Measurements from ENCODE around the gene UBE2Z. TPM values are rescaled to one million over a fixed set of nuclear protein-coding genes. Genes with fewer than 3 reads are reported as not detected.
A peak's percentile ranks its signal among the peaks of the same experiment; 100 is the strongest.
"Not testable (repeated sequence)": the region's sequence is repeated elsewhere in the genome, so short reads cannot be mapped to it uniquely, and the experiment has no call there.

Gene UBE2Z
- total RNA-seq, 2 donors from 2014 or later = 53.3 to 60.2 TPM

DNA sequence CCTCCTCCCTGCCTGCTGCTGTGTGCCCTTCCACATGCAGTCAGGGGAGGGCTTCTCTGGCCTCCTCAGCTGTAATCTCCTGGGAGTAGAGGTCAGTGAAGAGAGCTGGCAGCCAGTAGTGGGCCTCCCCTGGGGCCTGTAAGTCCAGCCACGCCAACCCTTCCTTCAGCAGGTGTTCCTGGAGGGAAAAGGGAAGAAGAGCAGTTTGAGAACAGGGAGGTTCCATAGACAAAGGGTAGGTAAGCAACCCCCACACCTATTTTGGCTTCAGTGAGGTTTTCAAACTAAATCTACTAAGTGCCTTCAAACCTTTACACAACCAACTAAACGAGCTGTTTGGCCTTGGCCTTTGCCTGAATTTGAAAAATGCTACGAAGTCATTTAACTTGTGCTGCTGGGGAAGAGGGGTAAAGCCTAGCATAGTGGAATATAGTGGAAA, 22.2 kb downstream of the UBE2Z start:
- DNase-seq (ENCODE audit: low spot score) = no peak
- intact Hi-C loops (cut with DNase I) = no loop called here

GRCh38 chr17:48933035-48933434, 24.8 kb downstream of the UBE2Z start:
- intact Hi-C loops (cut with DNase I) = no loop called here

DNA sequence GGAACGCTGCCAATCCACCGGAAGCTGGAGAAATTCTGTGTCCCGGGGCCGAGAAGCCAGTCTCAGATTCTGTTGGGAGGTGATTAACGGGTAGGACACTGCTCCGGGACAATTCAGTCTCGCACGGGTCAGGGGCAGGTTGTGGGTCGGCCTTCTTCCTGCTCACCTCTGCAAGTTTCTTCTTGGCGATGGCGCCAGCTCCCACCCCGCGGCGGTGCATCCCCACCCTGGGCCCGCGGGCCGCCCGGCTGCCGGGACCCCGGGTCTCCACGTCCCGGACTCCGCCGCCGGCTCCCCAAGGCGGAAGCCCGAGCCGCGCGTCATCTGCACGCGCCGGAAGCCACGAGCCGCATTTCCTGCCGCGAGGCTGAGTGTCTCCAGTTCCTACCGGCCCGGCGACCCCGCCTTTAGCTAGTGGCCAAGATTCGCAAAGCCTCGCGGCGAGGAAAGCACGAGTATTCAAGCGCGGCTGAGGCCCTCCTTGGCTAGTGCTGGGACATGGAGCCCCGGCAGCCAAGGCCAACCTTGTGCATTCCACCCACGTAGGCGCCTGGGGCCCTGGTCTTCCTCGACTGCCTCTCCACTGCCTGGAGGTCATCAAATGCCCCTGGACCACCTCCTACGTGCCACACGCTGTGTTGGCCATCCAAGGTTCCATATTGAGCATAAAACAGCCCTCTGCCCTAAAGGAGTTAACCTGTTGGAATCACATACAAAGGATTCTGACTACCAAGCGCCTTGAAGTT, 36.5 kb downstream of the UBE2Z start, which contains the start of gene SNF8:
Gene SNF8 (minus strand): TSS at position 328 of the 746 bp plus-strand sequence. CDS start 108 bp downstream, at position 220.
- intact Hi-C loops (cut with DNase I) = no loop called here
- DNase-seq (ENCODE audit: low spot score) = peak; percentile 98

More at GRCh38 chr17:48933035-48933434, 24.8 kb downstream of the UBE2Z start:
- no peak for DNase-seq (ENCODE audit: low spot score)

- intact Hi-C loops (cut with DNase I) = not testable (repeated sequence)
Observed at GRCh38 chr17:48945261-48945651, 37.0 kb downstream of the UBE2Z start.

GRCh38 chr17:48951572-48951971, 43.4 kb downstream of the UBE2Z start:
- intact Hi-C loops (cut with DNase I) = no loop called here
- no peak for DNase-seq (ENCODE audit: low spot score)

More at GRCh38 chr17:48945261-48945651, 37.0 kb downstream of the UBE2Z start:
- not testable (repeated sequence) for DNase-seq (ENCODE audit: low spot score)

DNA sequence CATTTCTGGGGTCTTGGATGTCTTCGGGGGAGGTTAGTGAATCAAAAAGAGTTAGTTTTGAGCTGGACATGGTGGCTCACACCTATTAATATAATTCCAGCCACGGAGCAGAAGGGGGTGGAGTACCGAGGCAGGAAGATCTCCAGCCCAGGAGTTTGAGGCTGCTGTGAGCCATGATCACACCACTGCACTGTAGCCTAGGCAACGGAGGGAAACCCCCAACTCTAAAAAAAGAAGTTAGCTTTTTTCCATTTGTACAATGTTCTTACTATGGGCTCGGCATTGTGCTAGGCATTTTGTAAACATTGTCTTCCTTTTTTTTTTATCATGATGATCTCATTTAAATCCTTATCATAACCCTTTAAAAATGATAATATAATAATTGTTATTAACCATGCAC, 44.7 kb downstream of the UBE2Z start:
- intact Hi-C loops (cut with DNase I) = no loop called here

GRCh38 chr17:48954300-48954755, 46.1 kb downstream of the UBE2Z start:
- intact Hi-C loops (cut with DNase I) = no loop called here
- DNase-seq (ENCODE audit: low spot score) = no peak

More for the DNA sequence above, 44.7 kb downstream of the UBE2Z start:
- DNase-seq (ENCODE audit: low spot score) = no peak

DNA sequence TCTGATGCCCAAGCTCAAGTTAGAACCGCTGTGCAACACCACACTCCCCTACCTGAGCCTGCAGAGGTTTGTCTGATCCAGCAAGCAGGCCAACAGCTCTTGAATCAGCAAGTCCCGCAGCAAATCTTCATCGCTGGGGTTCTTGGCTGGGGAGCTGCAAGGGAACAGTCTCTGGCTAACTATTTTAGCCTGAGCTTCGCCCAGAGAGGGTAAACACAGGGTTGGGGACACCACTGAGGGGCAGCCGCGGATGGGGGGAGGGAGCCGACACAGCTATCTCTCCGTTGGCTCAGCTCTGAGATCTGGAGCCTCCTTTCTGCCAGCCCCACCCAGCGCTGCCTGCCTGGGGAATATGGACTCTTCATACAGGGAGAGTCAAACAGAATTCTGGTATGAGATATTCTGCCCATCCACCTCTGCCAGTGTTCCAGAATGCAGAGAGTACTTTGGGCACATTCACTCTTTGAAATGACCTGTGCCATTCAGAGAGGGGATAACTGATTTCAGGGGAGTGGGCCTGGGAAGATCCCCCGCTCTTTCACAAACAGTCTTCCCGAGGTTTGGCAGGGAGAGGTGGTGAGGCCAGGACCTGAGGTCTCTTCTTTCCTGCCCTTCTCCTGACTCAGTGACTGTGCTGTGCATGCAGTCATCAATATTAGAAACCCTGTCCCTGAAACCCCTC, 52.8 kb downstream of the UBE2Z start:
- intact Hi-C loops (cut with DNase I) = no loop called here
- DNase-seq (ENCODE audit: low spot score) = no peak

GRCh38 chr17:48961516-48962233, 53.5 kb downstream of the UBE2Z start:
- DNase-seq (ENCODE audit: low spot score) = no peak
- intact Hi-C loops (cut with DNase I) = no loop called here

- intact Hi-C loops (cut with DNase I) = no loop called here
- DNase-seq (ENCODE audit: low spot score) = no peak
Observed at GRCh38 chr17:48970224-48970623, 62.0 kb downstream of the UBE2Z start.

- no peak for DNase-seq (ENCODE audit: low spot score)
- intact Hi-C loops (cut with DNase I) = no loop called here
Observed at GRCh38 chr17:48970865-48971687, 62.9 kb downstream of the UBE2Z start.

- no peak for DNase-seq (ENCODE audit: low spot score)
- intact Hi-C loops (cut with DNase I) = no loop called here
Observed at GRCh38 chr17:48972749-48973097, 64.5 kb downstream of the UBE2Z start.

DNA sequence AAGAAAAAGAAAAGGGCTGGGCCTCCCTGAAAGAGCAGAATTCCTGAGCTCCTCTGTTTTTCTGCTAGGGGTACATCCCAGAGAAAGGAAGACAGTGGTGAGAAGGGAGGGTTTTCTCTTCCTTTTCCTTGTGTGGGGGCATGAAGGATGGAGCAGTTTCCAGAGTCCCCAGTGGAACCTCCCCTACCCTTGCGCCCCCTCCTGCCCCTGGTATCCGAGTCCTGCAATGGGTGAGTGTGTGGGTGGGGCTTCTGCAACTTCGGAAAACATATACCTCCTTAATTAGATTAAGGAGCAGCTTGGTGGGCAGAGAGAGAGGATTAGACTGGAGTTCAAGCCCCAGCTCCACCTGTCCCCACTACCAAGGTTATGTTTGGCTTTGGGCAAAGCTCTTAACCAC, 65.6 kb downstream of the UBE2Z start:
- intact Hi-C loops (cut with DNase I) = no loop called here
- DNase-seq (ENCODE audit: low spot score) = no peak

Other genes starting within 250 kb of the UBE2Z start
- not detected for gene PRAC1, start 185.9 kb upstream of the UBE2Z start, total RNA-seq
- not detected for gene PRAC2, start 185.2 kb upstream of the UBE2Z start, total RNA-seq
- gene HOXB13, start 179.7 kb upstream of the UBE2Z start, total RNA-seq = not detected
- under 1 TPM in 1 of 2 donors, not detected in 1; 0.46 TPM for gene TTLL6, start 91.2 kb upstream of the UBE2Z start, total RNA-seq
- 100 to 1,000 TPM; 146 to 181 TPM for gene CALCOCO2, start 77.4 kb upstream of the UBE2Z start, total RNA-seq
- gene ATP5MC1, start 15.6 kb upstream of the UBE2Z start, total RNA-seq = 10 to 100 TPM; 53.5 to 60.9 TPM
- gene SNF8, start 36.4 kb downstream of the UBE2Z start, total RNA-seq = 10 to 100 TPM; 71.3 to 80.3 TPM
- not detected for gene GIP, start 60.2 kb downstream of the UBE2Z start, total RNA-seq
- under 1 TPM in 1 of 2 donors, not detected in 1; 0.05 TPM for gene IGF2BP1, start 89.0 kb downstream of the UBE2Z start, total RNA-seq
- under 1 TPM; 0.05 to 0.10 TPM for gene B4GALNT2, start 224.4 kb downstream of the UBE2Z start, total RNA-seq

All from posterior vena cava (tissue), 2 donors.